ENCODE measurements around the gene PKLR.

DNA sequence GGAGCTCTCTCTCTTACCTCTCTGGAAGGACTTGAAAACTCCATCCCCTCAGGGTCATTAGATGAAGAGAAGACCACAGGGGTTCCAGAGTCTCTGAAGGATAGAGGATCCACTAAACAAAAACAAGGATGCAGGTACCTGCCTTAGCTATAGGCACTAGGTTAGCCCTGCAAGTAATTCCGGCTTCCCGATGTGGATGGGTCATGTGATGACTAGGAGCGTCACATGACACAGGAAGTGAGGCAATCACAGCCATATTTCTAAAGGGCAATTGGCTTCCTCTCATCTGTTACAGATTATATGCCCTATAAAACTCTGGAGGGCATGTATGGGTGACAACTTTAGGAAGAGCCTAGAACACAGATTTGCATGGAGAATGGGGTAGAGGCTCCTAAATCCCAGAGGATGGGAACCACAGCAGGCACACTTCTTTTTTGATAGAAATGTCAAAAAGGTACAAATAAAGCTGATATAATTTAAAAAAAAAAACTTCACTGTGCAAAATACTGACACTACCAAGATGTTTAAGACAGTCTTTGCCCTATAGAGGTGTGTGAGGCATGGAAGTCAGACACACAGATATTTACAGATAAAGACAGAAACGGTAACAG lies 60.1 kb downstream of the PKLR start:
- TF ChIP-seq POLR2A (IDR thresholded peaks at IDR 0.05) (no peak), EP300 (IDR thresholded peaks at IDR 0.05) (no peak)
